WTC11 (cell line): ENCODE measurements around the gene PTPN7.

Experiments
- ETV6 ChIP-seq: sonication (generic); formaldehyde crosslinking; IDR thresholded peaks from 2 replicates; pipeline ENCODE4 v1.8.1; 2022; ENCODE audit warnings: mild to moderate bottlenecking, missing genetic modification reagents
- NR3C1 ChIP-seq: sonication (generic); formaldehyde crosslinking; conservative IDR thresholded peaks from 2 replicates; pipeline ENCODE4 v1.8.1; 2023; ENCODE audit warnings: low read depth, mild to moderate bottlenecking, missing genetic modification reagents
- ZNF416 ChIP-seq: fragments of 250-450 bp; sonication (Bioruptor Pico); IDR thresholded peaks from 2 replicates; pipeline ENCODE4 v1.9.0; 2021; ENCODE audit warnings: mild to moderate bottlenecking, inconsistent platforms
- TF ChIP-seq, protein P1 (sequence below): fragments of 200-600 bp; IDR thresholded peaks from 2 replicates; pipeline ENCODE4 v1.8.0; 2022; ENCODE audit warnings: antibody characterized with exemption
- TF ChIP-seq, protein P2 (sequence below): sonication (generic); formaldehyde crosslinking; IDR thresholded peaks from 2 replicates; pipeline ENCODE4 v1.8.0; 2022; ENCODE audit warnings: mild to moderate bottlenecking, missing genetic modification reagents
- TF ChIP-seq, protein P3 (sequence below): sonication (generic); formaldehyde crosslinking; IDR thresholded peaks from 2 replicates; pipeline ENCODE4 v1.8.1; 2023; ENCODE audit warnings: mild to moderate bottlenecking, moderate library complexity, missing genetic modification reagents

DNA sequence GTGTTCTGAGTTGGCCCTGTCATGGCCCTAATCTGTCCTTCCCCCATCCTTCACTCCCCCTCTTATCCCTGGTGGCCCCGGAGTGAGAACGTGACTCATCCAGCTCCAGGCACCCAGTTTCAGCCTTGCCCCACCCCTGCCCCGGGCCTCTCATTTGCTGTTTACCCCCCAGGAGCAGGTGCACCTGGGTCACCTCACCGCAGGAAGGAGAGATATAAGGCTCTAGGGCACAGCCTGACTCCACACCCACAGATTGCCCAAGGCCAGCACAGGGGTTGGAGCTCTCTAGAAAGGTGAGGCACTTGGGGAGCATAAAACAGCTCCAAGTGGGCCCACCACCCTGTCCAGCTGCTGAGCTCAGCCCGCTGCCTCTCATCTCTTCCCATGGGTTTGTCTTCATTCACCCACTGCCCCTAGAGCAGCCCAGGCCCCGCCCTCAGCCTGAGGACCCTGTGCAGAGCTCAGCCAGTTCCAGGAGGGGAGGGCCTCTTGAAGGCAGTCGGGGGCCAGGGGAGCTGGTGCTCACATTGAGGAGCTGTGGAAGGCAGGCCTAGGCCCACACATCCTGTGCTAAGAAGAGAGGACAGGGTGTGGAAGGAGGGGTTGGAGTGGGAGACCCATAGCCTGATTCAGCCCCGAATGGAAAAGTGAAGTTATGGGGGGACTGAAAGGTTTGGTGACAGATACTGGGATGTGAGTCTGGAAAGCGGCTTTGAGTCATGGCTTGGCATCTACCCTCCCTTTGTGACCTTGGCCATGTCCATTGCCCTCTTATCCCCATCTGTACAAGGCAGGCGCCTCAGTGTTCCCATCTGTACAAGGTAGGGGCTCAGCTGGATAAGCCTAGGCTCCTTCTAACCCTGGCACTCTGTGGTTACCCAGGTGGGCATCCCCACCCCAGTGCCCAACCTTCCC, 53.8 kb downstream of the PTPN7 start:
- TF ChIP-seq ETV6 (CRISPR knock-in tag) (no peak), ZNF416 (CRISPR knock-in tag) (no peak), NR3C1 (CRISPR knock-in tag) (no peak)
- TF ChIP-seq, protein P1, sequence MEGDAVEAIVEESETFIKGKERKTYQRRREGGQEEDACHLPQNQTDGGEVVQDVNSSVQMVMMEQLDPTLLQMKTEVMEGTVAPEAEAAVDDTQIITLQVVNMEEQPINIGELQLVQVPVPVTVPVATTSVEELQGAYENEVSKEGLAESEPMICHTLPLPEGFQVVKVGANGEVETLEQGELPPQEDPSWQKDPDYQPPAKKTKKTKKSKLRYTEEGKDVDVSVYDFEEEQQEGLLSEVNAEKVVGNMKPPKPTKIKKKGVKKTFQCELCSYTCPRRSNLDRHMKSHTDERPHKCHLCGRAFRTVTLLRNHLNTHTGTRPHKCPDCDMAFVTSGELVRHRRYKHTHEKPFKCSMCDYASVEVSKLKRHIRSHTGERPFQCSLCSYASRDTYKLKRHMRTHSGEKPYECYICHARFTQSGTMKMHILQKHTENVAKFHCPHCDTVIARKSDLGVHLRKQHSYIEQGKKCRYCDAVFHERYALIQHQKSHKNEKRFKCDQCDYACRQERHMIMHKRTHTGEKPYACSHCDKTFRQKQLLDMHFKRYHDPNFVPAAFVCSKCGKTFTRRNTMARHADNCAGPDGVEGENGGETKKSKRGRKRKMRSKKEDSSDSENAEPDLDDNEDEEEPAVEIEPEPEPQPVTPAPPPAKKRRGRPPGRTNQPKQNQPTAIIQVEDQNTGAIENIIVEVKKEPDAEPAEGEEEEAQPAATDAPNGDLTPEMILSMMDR, result no peak
- TF ChIP-seq, protein P2, sequence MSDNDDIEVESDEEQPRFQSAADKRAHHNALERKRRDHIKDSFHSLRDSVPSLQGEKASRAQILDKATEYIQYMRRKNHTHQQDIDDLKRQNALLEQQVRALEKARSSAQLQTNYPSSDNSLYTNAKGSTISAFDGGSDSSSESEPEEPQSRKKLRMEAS (CRISPR knock-in tag), result no peak
- TF ChIP-seq, protein P3, sequence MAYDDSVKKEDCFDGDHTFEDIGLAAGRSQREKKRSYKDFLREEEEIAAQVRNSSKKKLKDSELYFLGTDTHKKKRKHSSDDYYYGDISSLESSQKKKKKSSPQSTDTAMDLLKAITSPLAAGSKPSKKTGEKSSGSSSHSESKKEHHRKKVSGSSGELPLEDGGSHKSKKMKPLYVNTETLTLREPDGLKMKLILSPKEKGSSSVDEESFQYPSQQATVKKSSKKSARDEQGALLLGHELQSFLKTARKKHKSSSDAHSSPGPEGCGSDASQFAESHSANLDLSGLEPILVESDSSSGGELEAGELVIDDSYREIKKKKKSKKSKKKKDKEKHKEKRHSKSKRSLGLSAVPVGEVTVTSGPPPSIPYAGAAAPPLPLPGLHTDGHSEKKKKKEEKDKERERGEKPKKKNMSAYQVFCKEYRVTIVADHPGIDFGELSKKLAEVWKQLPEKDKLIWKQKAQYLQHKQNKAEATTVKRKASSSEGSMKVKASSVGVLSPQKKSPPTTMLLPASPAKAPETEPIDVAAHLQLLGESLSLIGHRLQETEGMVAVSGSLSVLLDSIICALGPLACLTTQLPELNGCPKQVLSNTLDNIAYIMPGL (CRISPR knock-in tag), result no peak
